Measurements from ENCODE around the gene DLG2.

Gene DLG2

DNA sequence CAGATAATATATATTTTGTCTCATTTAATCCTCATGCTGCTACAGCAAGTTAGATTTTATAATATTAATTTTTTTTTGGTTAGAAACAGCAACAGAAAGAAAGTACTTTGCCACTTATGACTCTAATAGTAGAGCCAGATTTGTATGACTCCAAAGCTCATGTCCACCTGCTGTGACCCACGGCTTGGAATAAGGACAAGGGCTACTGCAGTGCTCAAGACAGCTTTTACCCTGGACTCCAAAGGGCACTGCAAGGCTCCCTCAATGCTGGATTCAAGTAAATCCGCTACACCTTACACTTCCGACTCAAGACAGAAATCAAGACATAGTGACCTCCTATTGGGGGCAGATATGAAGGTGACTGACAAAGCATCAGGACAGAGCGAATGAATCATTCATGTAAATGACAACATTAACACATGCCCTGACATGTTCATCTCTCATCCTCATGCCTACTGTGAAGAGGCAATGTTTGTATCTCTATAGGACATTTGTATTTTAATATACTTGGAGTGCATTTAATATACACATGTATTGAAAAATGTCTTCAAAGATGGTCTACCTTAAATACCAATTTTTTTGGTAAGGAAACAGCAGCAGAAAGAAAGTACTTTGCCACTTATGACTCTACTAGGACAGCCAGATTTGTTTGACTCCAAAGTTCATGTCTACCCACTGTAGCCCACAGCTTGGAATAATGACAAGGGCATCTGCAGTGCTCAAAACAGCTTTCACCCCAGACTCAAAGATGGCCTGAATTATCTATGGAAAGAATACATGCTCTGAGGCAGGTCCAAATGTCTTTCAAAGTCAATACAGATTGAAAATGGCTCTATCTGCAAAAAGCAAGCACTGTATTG, 1965.4 kb downstream of the DLG2 start:
- DNase-seq (ENCODE audit: low read depth), result no peak
- no peak overlapping the region for H3K4me3 ChIP-seq (ENCODE audit: low read depth, low read length)
- TF ChIP-seq, protein P1, sequence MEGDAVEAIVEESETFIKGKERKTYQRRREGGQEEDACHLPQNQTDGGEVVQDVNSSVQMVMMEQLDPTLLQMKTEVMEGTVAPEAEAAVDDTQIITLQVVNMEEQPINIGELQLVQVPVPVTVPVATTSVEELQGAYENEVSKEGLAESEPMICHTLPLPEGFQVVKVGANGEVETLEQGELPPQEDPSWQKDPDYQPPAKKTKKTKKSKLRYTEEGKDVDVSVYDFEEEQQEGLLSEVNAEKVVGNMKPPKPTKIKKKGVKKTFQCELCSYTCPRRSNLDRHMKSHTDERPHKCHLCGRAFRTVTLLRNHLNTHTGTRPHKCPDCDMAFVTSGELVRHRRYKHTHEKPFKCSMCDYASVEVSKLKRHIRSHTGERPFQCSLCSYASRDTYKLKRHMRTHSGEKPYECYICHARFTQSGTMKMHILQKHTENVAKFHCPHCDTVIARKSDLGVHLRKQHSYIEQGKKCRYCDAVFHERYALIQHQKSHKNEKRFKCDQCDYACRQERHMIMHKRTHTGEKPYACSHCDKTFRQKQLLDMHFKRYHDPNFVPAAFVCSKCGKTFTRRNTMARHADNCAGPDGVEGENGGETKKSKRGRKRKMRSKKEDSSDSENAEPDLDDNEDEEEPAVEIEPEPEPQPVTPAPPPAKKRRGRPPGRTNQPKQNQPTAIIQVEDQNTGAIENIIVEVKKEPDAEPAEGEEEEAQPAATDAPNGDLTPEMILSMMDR (conservative IDR thresholded peaks at IDR 0.05; ENCODE audit: low read depth, low read length), result no peak

DNA sequence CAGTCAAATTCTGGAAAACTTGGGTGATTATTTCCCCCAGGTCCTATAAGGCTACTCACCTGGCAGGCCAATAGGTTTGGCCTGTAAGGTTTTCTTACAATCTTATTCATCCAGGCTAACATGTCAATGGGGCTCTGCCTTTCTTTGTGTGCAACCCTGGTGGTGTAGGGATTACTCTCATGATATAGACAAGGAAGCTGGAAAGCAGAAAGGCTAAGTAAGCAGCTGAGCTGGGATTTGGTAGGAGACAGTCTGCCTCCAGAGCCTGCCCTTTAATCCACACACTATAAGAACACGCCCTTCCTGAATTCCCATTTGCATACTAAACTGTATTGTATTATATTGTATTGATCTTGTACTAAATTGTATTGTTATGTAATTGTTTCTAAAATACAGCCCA, 1967.7 kb downstream of the DLG2 start:
- TF ChIP-seq, protein P1 (conservative IDR thresholded peaks at IDR 0.05; ENCODE audit: low read depth, low read length), result no peak
- no peak overlapping the region for H3K4me3 ChIP-seq (ENCODE audit: low read depth, low read length)
- no peak for DNase-seq (ENCODE audit: low read depth)

DNA sequence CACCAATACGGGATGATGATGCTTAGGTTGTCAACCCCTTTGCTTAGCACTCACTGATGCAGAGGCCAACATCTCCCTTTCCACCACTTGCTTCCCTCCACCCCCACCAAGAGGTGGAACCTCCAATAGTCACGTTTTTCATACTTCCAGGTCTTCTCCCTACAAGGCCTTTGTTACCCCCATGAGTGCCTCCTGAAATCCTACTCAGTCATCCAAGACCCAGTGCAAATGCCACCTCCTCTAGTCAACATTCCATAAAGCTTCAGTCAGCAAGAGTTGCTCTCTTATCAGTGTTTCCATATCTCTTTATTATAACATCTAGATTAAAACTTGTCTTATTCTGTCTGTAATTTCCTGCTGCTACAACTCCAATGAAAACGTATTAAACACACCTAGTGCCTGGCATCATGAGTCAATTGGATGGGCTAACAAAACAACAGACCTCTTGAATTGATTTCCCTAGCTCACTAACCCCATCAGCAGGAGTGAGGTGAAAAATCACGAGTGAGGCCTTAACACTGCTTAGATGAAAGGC, 1970.3 kb downstream of the DLG2 start:
- TF ChIP-seq, protein P1 (conservative IDR thresholded peaks at IDR 0.05; ENCODE audit: low read depth, low read length), result no peak
- H3K4me3 ChIP-seq (ENCODE audit: low read depth, low read length), result no peak overlapping the region
- no peak for DNase-seq (ENCODE audit: low read depth)

DNA sequence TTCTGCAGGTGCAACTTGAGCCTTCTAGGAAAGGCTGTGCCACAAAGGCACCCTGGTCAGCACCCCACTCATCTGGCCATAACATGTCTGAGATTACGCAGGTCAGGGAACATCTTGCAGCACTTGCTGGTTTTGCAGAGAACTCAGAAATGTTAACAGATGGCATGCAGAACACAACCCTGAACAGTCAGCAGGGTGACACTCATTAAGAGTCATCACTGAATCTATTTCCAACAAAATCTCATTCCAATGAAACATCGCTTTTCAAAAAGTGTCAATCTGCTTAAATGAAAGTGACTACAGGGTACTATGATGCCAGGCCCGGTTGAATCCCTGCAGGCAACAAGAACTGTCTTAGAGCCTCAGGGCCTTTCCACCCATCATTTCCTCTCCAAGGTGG, 1971.2 kb downstream of the DLG2 start:
- TF ChIP-seq, protein P1 (conservative IDR thresholded peaks at IDR 0.05; ENCODE audit: low read depth, low read length), result no peak
- DNase-seq (ENCODE audit: low read depth), result no peak
- no peak overlapping the region for H3K4me3 ChIP-seq (ENCODE audit: low read depth, low read length)

DNA sequence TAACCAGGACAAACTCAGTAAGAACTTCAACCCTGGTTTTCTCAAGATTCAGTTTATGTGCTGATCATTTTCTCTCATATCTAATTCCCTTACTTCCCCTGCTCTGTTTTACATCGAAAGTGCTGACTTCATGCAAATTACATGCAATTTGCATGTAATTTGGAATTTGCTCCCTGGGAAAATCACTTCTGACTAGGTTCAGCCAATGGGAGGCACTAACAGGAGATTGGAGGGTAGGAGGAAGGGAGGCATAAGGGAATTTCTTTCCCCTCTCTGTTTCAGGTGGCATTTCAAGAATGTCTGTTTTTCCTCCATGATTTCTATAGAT, 1977.7 kb downstream of the DLG2 start:
- DNase-seq (ENCODE audit: low read depth), result no peak
- TF ChIP-seq, protein P1 (conservative IDR thresholded peaks at IDR 0.05; ENCODE audit: low read depth, low read length), result no peak
- no peak overlapping the region for H3K4me3 ChIP-seq (ENCODE audit: low read depth, low read length)

DNA sequence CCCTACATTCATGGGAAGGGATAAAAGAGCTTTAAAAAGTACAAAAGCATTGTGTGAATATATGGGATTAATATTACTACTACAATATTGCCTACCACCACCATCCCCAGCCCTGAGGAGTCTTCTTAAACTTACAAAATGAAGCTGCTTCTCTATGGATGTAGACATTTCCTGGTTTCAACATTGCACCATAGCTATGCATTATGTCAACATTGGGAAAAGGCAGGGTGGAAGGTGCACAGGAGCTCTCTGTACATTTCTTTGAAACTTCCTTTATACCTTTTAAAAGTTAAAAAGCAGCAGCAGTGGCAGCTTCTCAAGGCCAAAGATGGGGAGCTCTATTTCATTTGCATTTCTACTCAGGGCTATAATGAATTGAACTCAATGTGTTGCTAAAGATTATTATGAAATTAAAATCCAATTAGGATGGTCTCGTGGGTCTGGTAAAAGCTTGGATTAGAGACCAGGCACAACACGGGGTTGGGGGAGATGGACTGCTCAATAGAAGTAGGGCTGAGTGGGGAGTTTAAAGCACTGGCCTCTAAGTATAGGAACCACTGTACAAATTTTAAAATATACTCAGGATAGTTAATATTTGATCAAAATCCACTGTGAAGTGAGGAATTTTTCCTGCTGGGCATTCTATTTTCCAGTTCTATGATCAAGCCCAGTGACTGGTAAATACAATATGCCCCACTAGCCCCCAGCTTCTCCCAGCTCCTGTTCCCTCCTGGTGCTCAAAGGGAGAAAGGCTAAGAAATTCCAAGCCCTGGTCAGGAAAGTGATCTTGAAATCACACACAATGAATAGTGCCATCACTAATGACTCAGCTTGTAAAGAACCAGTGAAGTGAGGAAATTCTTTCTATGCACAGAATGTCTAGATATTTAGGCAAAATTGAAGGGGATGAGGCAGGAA, 1978.3 kb downstream of the DLG2 start:
- TF ChIP-seq, protein P1 (conservative IDR thresholded peaks at IDR 0.05; ENCODE audit: low read depth, low read length), result no peak
- H3K4me3 ChIP-seq (ENCODE audit: low read depth, low read length), result no peak overlapping the region
- no peak for DNase-seq (ENCODE audit: low read depth)

All from choroid plexus epithelial cell (primary cell).